GM20431 (cell line): ENCODE results near the gene VIPR2.
"Not testable (repeated sequence)": the region's sequence is repeated elsewhere in the genome, so short reads cannot be mapped to it uniquely, and the experiment has no call there.

ENCODE experiments used
- in situ Hi-C: fragments of 300-500 bp; cut with MseI, MboI; formaldehyde crosslinking; loops from one replicate; pipeline ENCODE4 v1.15.0; 2020; ENCODE audit warnings: low sequenced_read_pairs; ENCODE audit not compliant: unreplicated experiment

VIPR2 gene

GRCh38 chr7:159144758-159145489 is at the start of gene VIPR2:
Gene VIPR2 (minus strand): TSS chr7:159144867. CDS start chr7:159144771, 96 bp downstream.
- in situ Hi-C loops, result no loop called here

DNA sequence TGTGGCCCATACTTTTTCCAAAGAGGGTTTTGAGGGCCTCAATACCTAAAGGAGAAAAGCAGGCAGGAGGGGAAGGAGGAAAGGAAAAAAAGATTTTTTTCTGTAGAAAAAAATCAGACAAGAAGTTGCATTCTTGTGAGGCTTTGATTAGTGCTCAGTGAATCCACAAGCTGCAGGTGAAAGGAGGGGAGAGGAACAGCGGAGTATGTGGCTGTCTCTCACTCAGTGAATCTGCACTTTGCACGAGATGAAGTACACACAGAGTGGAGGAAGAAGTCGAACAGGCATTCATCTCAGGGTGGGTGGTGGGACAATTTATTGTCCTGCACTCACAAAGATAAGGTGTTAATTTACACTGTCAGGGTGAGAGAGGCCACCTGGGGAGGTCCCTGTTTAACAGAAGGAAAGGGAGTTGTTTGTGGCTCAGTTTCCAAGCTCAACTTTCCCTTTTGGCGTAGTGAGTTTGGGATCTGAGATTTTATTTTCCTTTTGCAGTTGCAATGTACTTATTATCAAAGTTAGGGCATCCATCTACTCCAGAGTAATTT is 49.0 kb upstream of the VIPR2 start:
- in situ Hi-C loops, result no loop called here

GRCh38 chr7:159192725-159193453 is 48.2 kb upstream of the VIPR2 start:
- in situ Hi-C loops, result no loop called here

DNA sequence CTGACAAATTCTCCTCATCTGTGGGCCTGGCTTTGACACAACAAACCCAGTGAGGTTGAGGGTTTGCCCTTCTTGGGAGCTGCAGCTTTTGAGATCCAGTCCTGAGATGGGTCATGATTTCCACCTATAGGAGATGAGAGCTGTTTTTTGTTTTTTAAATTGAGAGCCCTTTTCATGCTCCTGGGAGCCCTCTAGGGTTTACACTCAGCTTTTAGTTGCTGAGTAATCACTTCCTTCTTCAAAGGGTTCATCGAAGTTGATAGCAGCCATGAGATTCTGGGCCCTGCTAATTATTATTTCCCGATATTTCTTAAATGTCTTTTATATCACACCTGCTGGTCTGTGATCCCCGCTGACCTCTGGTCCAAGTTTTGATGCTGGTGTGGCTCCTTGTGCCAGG is 47.3 kb upstream of the VIPR2 start:
- in situ Hi-C loops, result no loop called here

DNA sequence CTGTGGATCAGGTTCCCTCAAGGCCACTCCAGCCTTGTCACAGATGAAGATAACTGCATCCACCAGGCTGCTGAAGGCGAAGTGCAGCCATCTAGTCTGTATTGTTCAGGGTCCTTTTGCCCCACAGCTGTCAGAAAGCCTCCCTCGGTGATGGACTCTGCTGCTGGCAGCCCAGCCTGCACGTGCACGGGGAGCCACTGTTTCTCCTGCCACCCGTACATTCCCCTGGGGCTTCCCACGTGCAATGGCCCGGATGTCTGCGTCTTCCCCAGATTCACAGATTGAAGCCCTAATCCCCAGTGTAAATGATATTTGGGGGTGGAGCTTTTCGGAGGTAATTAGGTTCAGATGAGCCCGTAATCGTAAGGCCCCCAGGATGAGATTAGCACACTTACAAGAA is 46.6 kb upstream of the VIPR2 start:
- in situ Hi-C loops, result no loop called here

- in situ Hi-C loops, result no loop called here
Measured at GRCh38 chr7:159188011-159188410, 43.3 kb upstream of the VIPR2 start.

DNA sequence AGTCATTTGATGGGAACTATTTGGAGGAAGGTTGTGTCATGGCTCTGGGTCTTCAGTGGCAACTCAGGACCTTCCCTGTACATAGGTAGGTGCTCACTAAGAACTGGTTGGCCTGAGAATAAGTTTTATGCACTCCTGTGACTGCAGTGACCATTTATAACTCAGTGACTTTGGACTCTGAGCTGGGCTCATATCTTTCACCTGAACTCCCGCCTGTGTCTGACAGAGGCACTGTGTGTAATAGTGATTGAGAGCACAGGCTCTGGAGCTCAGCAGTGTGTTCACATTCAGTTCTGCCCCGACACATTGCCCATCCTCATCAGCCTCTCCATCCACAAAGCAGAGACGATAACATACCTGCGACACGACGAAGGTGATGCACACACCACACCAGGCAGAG is 34.6 kb upstream of the VIPR2 start:
- in situ Hi-C loops, result no loop called here

GRCh38 chr7:159177284-159177953 is 32.8 kb upstream of the VIPR2 start:
- in situ Hi-C loops, result no loop called here

DNA sequence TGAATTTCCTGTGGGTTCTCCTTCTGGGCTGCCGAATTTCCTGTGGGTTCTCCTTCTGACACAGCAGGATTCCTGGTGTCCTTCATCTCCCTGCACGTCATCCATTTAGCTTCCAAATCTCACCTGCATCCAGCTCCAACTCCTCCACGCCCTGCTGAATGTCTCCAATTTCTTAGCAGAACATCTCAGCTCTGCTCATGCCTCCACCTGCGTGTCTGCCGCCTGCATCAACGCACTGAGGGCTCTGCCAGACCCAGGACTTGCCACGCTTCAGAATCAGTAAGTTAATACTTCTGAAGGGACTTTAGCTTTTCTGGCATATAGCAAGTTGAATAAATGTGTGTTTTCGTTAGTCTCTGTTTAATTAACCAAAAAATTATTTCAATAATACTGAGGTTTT is 31.1 kb upstream of the VIPR2 start:
- in situ Hi-C loops, result no loop called here

- in situ Hi-C loops, result not testable (repeated sequence)
Measured at GRCh38 chr7:159175100-159175499, 30.4 kb upstream of the VIPR2 start.

- in situ Hi-C loops, result no loop called here
Measured at GRCh38 chr7:159172400-159172799, 27.7 kb upstream of the VIPR2 start.

DNA sequence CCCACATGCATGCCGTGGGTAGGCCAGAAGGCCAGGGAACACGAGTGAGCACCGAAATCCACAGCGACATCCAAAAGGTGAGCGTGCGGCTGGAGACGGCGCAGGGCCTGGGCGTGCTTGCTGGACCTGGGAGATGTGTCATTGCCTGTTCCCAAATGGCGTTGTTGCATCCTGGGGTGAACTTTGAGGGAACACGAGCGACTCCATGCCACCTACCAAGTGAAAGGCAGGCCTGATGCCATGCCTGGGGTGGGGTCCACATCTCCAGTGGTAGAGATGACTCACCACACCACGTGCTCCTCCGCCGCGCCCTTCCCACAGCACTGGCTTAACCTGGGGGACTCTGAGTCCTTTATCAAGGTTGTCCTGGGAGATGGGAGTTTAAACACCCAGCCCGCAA is 24.7 kb upstream of the VIPR2 start:
- in situ Hi-C loops, result no loop called here

DNA sequence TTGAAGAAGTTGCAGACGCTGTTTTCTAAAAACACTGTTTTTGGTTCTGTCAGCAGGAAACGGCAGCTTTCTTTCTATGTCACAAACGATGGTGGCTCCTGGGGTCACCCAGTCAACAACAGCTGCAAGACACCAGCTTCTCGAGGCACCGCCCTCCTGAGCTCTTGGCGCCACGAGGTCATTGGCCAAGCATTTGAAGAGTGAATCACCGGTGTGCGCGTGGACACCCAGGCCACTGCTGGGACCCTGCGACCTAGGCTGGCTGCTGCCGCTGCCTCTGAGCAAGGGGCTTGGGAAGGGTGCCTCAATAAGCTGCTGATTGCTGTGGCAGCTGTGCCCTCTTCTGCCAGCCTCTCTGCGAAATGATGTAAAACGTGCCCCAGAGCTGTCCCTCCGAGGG is 22.5 kb upstream of the VIPR2 start:
- in situ Hi-C loops, result no loop called here

GRCh38 chr7:159166530-159166929 is 21.9 kb upstream of the VIPR2 start:
- in situ Hi-C loops, result no loop called here

DNA sequence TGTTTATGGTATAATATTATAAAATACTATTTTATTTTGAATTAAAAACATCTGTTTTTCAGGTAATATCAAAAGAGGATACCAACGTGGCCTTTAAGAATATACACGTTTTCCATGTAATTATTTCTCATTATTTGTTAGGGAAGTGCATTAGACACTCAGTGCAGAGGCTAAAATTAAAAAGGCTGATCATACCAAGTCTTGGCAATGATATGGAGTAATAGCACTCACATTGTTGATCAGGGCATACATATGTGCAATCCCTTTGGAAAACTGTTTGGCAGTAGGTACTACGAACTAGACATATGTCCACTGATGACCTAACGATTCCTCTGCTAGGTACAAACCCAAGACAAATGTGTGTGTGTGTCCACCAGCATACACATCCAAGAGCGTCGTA is 20.7 kb upstream of the VIPR2 start:
- in situ Hi-C loops, result no loop called here

DNA sequence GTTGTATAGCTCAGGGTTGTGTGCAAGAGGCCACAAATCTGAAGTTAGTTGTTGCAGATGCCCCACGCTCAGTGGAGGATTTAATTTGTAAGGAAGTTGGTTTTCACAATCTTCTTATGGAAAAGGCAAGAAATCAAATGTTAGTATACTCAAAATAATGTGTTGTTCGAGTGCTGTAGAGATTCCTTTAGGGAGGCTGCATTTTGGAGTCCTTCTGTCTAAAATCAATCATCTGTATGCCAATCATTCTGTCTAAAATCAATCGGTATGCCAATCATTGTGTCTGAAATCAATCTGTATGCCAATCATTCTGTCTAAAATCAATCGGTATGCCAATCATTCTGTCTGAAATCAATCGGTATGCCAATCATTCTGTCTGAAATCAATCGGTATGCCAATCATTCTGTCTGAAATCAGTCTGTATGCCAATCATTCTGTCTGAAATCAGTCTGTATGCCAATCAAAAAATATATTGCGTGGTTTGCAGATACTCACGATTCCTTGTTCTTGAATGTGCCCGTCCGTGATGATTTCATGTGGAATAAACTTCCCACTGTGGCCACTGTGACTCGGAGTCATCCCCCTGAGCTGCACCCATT is 19.1 kb upstream of the VIPR2 start:
- in situ Hi-C loops, result not testable (repeated sequence)

DNA sequence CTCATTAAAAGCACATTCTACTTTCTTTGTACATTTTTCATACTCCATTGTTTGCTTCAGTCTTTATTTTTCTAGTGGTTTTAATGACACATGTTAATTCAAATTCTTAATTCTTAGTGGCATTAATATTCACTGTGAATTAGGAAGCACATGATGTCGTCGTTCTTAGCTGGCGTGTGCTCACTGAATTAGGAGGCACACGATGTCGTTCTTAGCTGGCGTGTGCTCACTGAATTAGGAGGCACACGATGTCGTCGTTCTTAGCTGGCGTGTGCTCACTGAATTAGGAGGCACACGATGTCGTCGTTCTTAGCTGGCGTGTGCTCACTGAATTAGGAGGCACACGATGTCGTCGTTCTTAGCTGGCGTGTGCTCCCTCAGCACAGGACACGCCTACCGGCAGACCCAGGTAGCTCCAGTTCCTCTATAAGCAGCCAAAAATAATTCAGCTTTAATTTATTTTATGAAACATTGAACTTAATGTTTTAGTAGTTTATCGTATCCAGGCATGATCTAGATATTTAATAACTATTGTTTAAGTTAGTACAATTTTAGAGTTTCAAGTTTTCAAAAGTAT is 17.5 kb upstream of the VIPR2 start:
- in situ Hi-C loops, result not testable (repeated sequence)

- in situ Hi-C loops, result no loop called here
Measured at GRCh38 chr7:159160450-159160849, 15.8 kb upstream of the VIPR2 start.

DNA sequence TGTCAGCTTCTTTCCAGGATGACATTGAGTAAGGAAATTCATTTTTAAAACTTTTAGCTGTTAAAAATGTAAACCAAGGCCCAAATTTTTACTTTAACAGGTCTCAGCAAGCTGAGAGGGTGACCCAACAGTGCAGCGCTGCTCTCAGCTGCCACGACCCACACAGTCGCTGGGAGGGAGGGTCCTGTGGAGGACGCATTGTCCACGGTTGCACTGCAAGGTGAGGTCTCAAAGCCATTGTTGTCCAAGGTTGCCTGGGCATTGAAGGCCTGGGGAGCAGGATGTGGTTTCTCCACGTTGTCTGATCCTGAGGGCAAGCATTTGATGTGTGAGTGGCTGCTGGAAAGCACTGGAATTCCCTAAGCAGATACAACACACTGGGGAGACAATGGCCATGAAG is 15.1 kb upstream of the VIPR2 start:
- in situ Hi-C loops, result no loop called here

- in situ Hi-C loops, result no loop called here
Measured at GRCh38 chr7:159158888-159159405, 14.3 kb upstream of the VIPR2 start.
